KMS-11 (cell line): Measurements from ENCODE around the gene LIAS.
"Not testable (repeated sequence)": the region's sequence is repeated elsewhere in the genome, so short reads cannot be mapped to it uniquely, and the experiment has no call there.

Experiments
- H2AFZ ChIP-seq: fragments of 200-600 bp; sonication (generic); 2 replicates; pipeline ENCODE4 v1.6.1; 2016; ENCODE audit warnings: antibody characterized with exemption, mixed run types, low read depth
- H3K27ac ChIP-seq: fragments of 200-600 bp; sonication (generic); 2 replicates; pipeline ENCODE4 v1.6.1; 2016; ENCODE audit warnings: mild to moderate bottlenecking, mixed run types
- H3K27me3 ChIP-seq: fragments of 200-600 bp; sonication (generic); 2 replicates; pipeline ENCODE4 v1.6.1; 2017; ENCODE audit warnings: mild to moderate bottlenecking, low read depth, mixed run types, moderate library complexity; ENCODE audit not compliant: insufficient read depth
- H3K36me3 ChIP-seq: fragments of 200-600 bp; sonication (generic); 2 replicates; pipeline ENCODE4 v1.6.1; 2017; ENCODE audit warnings: mild to moderate bottlenecking, mixed run types; ENCODE audit not compliant: insufficient read depth
- H3K4me1 ChIP-seq: fragments of 200-600 bp; sonication (generic); 2 replicates; pipeline ENCODE4 v1.6.1; 2016; ENCODE audit warnings: mild to moderate bottlenecking, low read depth, mixed run types; ENCODE audit not compliant: poor library complexity, severe bottlenecking
- H3K4me2 ChIP-seq: fragments of 200-600 bp; sonication (generic); 2 replicates; pipeline ENCODE4 v1.7.0; 2016; ENCODE audit warnings: mild to moderate bottlenecking, mixed run types
- H3K4me3 ChIP-seq: fragments of 200-600 bp; sonication (generic); IDR thresholded peaks from 2 replicates; pipeline ENCODE4 v1.6.1; 2017; ENCODE audit warnings: low read depth, low read length, mixed read lengths; ENCODE audit not compliant: insufficient read depth
- H3K79me2 ChIP-seq: fragments of 200-600 bp; sonication (generic); 2 replicates; pipeline ENCODE4 v1.6.1; 2016; ENCODE audit warnings: low read depth, mixed run types; ENCODE audit not compliant: insufficient read depth
- H3K9ac ChIP-seq: fragments of 200-600 bp; sonication (generic); 2 replicates; pipeline ENCODE4 v1.6.1; 2016; ENCODE audit warnings: mild to moderate bottlenecking, mixed run types
- H4K20me1 ChIP-seq: fragments of 200-600 bp; sonication (generic); 2 replicates; pipeline ENCODE4 v1.6.1; 2016; ENCODE audit warnings: mild to moderate bottlenecking, mixed run types; ENCODE audit not compliant: insufficient read depth
- TF ChIP-seq, protein P1 (sequence below): fragments of 200-600 bp; sonication (generic); conservative IDR thresholded peaks from 2 replicates; pipeline ENCODE4 v1.6.1; 2017; ENCODE audit warnings: low read depth, mild to moderate bottlenecking, antibody characterized with exemption, low read length, moderate library complexity, mixed read lengths

The LIAS gene

DNA sequence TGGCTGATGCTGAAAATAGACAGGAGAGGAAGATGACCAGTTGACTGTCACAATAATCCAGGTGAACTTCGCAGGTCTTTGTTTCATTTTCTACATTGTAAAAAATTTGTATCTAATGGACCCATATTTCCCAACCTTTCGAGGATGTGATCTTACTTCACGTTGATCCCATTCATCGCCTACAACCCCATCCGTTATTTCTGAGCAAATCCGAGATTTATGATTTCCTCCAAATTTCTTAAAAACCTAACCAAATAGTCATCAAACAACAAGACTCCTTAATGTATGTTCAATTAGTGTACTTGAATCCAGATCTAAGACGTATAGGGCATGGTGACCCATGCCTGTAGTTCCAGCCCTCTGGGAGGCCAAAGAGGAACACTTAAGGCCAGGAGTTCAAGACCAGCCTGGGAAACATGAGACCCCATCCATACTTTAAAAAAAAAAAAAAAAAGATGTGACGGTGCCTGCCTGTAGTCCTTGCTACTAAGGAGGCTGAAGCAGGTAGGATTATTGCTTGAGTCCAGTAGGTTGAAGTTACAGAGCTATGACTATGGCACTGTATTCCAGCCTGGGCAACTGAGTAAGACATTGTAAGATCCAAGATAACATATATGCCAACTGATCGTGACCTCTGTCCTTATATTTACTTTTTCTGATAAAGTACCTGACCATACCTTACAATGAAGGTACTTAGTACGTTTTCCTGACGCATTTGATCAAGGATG, 5.8 kb upstream of the LIAS start:
- H2AFZ ChIP-seq: no peak overlapping the region
- H3K4me2 ChIP-seq: no peak overlapping the region
- TF ChIP-seq, protein P1, sequence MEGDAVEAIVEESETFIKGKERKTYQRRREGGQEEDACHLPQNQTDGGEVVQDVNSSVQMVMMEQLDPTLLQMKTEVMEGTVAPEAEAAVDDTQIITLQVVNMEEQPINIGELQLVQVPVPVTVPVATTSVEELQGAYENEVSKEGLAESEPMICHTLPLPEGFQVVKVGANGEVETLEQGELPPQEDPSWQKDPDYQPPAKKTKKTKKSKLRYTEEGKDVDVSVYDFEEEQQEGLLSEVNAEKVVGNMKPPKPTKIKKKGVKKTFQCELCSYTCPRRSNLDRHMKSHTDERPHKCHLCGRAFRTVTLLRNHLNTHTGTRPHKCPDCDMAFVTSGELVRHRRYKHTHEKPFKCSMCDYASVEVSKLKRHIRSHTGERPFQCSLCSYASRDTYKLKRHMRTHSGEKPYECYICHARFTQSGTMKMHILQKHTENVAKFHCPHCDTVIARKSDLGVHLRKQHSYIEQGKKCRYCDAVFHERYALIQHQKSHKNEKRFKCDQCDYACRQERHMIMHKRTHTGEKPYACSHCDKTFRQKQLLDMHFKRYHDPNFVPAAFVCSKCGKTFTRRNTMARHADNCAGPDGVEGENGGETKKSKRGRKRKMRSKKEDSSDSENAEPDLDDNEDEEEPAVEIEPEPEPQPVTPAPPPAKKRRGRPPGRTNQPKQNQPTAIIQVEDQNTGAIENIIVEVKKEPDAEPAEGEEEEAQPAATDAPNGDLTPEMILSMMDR: no peak
- H3K4me1 ChIP-seq: peaks cover 18% of the 10 kb centered on the region
- H3K36me3 ChIP-seq: peaks cover 12% of the 10 kb centered on the region; the same call in 1 of the 2 replicates
- H3K27me3 ChIP-seq: no peaks in the 10 kb centered on the region
- H4K20me1 ChIP-seq: no peaks in the 10 kb centered on the region
- H3K79me2 ChIP-seq: peaks cover 26% of the 10 kb centered on the region
- H3K27ac ChIP-seq: no peak overlapping the region
- H3K4me3 ChIP-seq: no peak overlapping the region
- no peak overlapping the region for H3K9ac ChIP-seq

DNA sequence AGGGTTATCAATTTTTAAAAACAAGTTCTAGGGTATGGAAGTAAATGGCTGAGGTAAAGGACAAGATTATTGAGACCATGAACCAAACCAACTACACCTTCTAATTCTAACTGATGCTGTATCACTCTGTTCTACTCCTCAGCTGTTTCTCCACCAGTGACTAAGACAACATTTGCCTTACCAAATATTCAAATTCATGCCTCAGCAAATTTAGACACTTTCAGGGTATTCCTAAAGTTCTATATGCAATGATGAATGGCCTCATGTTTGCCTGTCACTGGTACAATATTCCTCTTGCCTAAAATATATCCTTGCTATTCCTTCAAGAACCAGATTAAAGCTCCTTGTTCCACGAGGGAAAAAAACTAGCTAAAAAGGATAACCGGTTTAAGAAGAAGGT, 5.1 kb upstream of the LIAS start:
- no peaks in the 10 kb centered on the region for H4K20me1 ChIP-seq

DNA sequence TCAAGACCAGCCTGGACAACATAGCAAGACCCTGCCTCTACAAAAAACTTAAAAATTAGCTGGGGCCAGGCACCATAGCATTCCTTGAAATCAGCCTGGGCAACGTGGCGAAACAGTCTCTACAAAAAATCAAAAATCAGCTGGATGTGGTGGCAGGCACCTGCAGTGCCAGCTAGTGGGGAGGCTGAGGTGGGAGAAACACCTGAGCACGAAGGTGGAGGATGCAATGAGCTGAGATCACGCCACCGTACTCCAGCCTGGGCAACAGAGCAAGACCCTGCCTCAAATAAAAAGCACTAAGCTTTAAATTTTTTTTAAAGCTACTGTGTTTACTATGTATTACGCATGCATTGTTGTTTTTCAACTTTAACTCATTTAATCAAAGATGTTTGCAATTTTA, 3.4 kb upstream of the LIAS start:
- H3K79me2 ChIP-seq: peaks cover 32% of the 10 kb centered on the region
- H3K27ac ChIP-seq: no peak overlapping the region
- no peak overlapping the region for H3K9ac ChIP-seq
- H2AFZ ChIP-seq: no peak overlapping the region
- H4K20me1 ChIP-seq: no peaks in the 10 kb centered on the region
- TF ChIP-seq, protein P1: no peak
- peaks cover 19% of the 10 kb centered on the region for H3K4me1 ChIP-seq
- no peaks in the 10 kb centered on the region for H3K27me3 ChIP-seq
- H3K36me3 ChIP-seq: peaks cover 12% of the 10 kb centered on the region; the same call in 1 of the 2 replicates
- no peak overlapping the region for H3K4me2 ChIP-seq
- H3K4me3 ChIP-seq: no peak overlapping the region

More for the DNA sequence above, 5.1 kb upstream of the LIAS start:
- H3K9ac ChIP-seq: no peak overlapping the region
- TF ChIP-seq, protein P1: no peak
- no peaks in the 10 kb centered on the region for H3K27me3 ChIP-seq
- peaks cover 32% of the 10 kb centered on the region for H3K79me2 ChIP-seq
- H2AFZ ChIP-seq: no peak overlapping the region
- H3K36me3 ChIP-seq: peaks cover 12% of the 10 kb centered on the region; the same call in 1 of the 2 replicates
- H3K27ac ChIP-seq: no peak overlapping the region
- H3K4me3 ChIP-seq: no peak overlapping the region
- H3K4me1 ChIP-seq: peaks cover 18% of the 10 kb centered on the region
- no peak overlapping the region for H3K4me2 ChIP-seq

DNA sequence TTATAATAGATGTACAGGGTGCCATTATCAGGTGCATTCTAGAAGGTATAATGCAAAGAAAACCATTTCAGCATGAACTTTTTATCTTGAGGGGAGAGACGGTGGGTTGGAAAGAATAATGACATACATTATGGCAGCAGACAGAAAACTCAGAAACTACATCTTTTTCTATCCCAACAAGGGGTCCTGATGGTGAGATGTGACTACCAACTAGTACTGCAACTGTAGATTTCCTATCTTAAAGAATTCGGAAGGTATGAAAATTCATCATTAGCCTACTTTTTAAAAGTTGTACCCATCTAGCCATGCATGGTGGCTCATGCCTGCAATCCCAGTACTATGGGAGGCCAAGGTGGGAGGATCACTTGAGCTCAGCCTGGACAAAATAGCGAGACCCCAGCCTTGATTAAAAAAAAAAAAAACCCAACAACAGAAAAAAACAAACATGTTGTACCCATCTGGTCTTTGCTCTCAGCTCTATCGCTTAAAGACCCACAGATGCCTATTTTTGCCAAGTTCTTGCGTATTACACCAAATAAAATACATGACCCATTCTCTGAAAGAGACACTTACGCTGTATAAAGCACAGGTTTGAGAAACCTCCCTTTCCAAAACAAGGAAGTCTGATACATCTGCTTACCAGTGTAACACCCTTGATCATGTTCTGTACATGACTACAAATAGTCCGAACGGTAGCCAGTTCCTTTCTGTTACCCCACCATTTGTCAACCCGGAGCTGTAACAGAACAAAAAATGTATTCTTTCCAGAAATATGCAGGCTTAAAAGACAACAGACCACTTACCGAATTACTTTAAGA, 1.7 kb upstream of the LIAS start:
- H3K27ac ChIP-seq: peak overlapping the region; percentile 80; the same call in 1 of the 2 replicates
- H3K36me3 ChIP-seq: peaks cover 12% of the 10 kb centered on the region; the same call in 1 of the 2 replicates

DNA sequence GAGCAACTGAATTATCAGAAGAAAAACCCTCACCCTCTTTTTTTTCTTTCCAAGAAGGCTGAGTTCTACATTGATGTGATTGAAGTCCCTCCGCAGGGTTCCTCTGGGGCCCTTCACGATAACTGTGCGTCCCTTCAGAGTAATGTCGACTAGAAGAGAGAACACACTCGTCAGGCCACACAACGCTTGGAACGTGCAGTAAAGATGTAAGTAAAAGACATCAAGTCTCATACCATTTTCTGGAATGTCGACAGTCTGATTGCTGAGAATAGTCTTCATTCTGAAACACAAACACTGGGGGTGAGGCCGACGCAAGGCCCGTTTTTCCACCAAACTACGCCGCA, 723 bp upstream of the LIAS start:
- Histone ChIP-seq H3K36me3 (peaks cover 12% of the 10 kb centered on the region; the same call in 1 of the 2 replicates), H3K4me2 (peak overlapping the region; percentile 53), H3K27ac (peak overlapping the region; percentile 80), H3K9ac (peak overlapping the region; percentile 97), H3K79me2 (peaks cover 32% of the 10 kb centered on the region), H2AFZ (peak overlapping the region; percentile 46; the same call in 1 of the 2 replicates), H3K4me1 (peaks cover 22% of the 10 kb centered on the region)
- not testable (repeated sequence) for H3K4me3 ChIP-seq, H3K27me3 ChIP-seq, H4K20me1 ChIP-seq

More for the DNA sequence above, 1.7 kb upstream of the LIAS start:
- peak overlapping the region; percentile 53 for H3K4me2 ChIP-seq
- peaks cover 32% of the 10 kb centered on the region for H3K79me2 ChIP-seq
- H3K4me1 ChIP-seq: peaks cover 22% of the 10 kb centered on the region
- H2AFZ ChIP-seq: no peak overlapping the region
- no peaks in the 10 kb centered on the region for H4K20me1 ChIP-seq
- H3K4me3 ChIP-seq: no peak overlapping the region
- peak overlapping the region; percentile 97 for H3K9ac ChIP-seq
- TF ChIP-seq, protein P1: no peak
- no peaks in the 10 kb centered on the region for H3K27me3 ChIP-seq
